Stimulated activated naive CD8-positive, alpha-beta T cell treated with anti-CD3 and anti-CD28 coated beads, Interleukin-15, Interleukin-2, amounts not matched to agents 100 U/mL and 50 U/mL, for 24 hours (primary cell): ENCODE results near the gene SPINK8.
"Not testable (repeated sequence)": the region's sequence is repeated elsewhere in the genome, so short reads cannot be mapped to it uniquely, and the experiment has no call there.

ENCODE experiments used
- ATAC-seq: fragments of 150-1000 bp; cut with Tn5 transposase; one replicate; pipeline ENCODE4 v1.10.0; 2021
- DNase-seq: peaks from one replicate; pipeline ENCODE4 v3.0.0; 2021

Gene SPINK8

GRCh38 chr3:48333346-48334245, at the start of gene SPINK8:
SPINK8 (minus strand) TSS chr3:48333661; CDS start chr3:48328341, 5,320 bp downstream.
- ATAC-seq, result not testable (repeated sequence)

GRCh38 chr3:48372862-48373435, 39.5 kb upstream of the SPINK8 start:
- ATAC-seq (no peak), DNase-seq (no peak)

More at GRCh38 chr3:48333346-48334245, at the start of gene SPINK8:
- not testable (repeated sequence) for DNase-seq

GRCh38 chr3:48372377-48372770, 38.9 kb upstream of the SPINK8 start:
- DNase-seq (no peak), ATAC-seq (no peak)

GRCh38 chr3:48371651-48372376, 38.4 kb upstream of the SPINK8 start, which contains the start of gene FBXW12:
FBXW12 (plus strand) TSS chr3:48372219; CDS start chr3:48372768, 549 bp downstream.
- no peak for DNase-seq
- no peak for ATAC-seq

GRCh38 chr3:48370333-48370713, 36.9 kb upstream of the SPINK8 start:
- ATAC-seq (no peak), DNase-seq (no peak)

- ATAC-seq (no peak), DNase-seq (no peak)
Measured at GRCh38 chr3:48369693-48370332, 36.4 kb upstream of the SPINK8 start.

GRCh38 chr3:48367201-48367600, 33.7 kb upstream of the SPINK8 start:
- no peak for DNase-seq
- no peak for ATAC-seq

- no peak for DNase-seq
- no peak for ATAC-seq
Measured at GRCh38 chr3:48364840-48365239, 31.4 kb upstream of the SPINK8 start.

- no peak for ATAC-seq
Measured at GRCh38 chr3:48361928-48362327, 28.5 kb upstream of the SPINK8 start.

GRCh38 chr3:48356419-48356818, 23.0 kb upstream of the SPINK8 start:
- DNase-seq (no peak), ATAC-seq (no peak)

More at GRCh38 chr3:48361928-48362327, 28.5 kb upstream of the SPINK8 start:
- DNase-seq, result no peak

- DNase-seq (no peak), ATAC-seq (no peak)
Measured at GRCh38 chr3:48353987-48354386, 20.5 kb upstream of the SPINK8 start.

GRCh38 chr3:48352546-48352945, 19.1 kb upstream of the SPINK8 start:
- no peak for DNase-seq
- ATAC-seq, result no peak

- ATAC-seq (no peak), DNase-seq (no peak)
Measured at GRCh38 chr3:48347500-48347899, 14.0 kb upstream of the SPINK8 start.

- ATAC-seq, result no peak
- no peak for DNase-seq
Measured at GRCh38 chr3:48345946-48346572, 12.6 kb upstream of the SPINK8 start.

GRCh38 chr3:48344867-48345507, 11.5 kb upstream of the SPINK8 start:
- ATAC-seq, result no peak
- DNase-seq, result no peak

GRCh38 chr3:48343432-48343831, 10.0 kb upstream of the SPINK8 start:
- no peak for DNase-seq
- ATAC-seq, result no peak

- DNase-seq (no peak), ATAC-seq (no peak)
Measured at GRCh38 chr3:48338635-48339034, 5.2 kb upstream of the SPINK8 start.

GRCh38 chr3:48337536-48337935, 4.1 kb upstream of the SPINK8 start:
- not testable (repeated sequence) for DNase-seq, ATAC-seq

- not testable (repeated sequence) for ATAC-seq, DNase-seq
Measured at GRCh38 chr3:48335286-48335685, 1.8 kb upstream of the SPINK8 start.

- no peak for ATAC-seq
Measured at GRCh38 chr3:48334605-48335004, 1.1 kb upstream of the SPINK8 start.

More at GRCh38 chr3:48334605-48335004, 1.1 kb upstream of the SPINK8 start:
- no peak for DNase-seq
